HepG2 (cell line): ENCODE data around the gene CDK7. TPM values are rescaled to one million over a fixed set of nuclear protein-coding genes. Genes with fewer than 3 reads are reported as not detected.

ENCODE experiments used
- CREB1 ChIP-seq, 2 experiments: fragments of 450-650 bp in 1 of 2; IDR thresholded peaks; 2 replicates each; pipeline ENCODE4 v1.6.1; 2016 to 2017; ENCODE audit warnings: control low read depth in 1 of 2, mild to moderate bottlenecking in 1 of 2, missing compliant biosample characterization in 1 of 2, missing genetic modification characterization in 1 of 2
- ELF3 ChIP-seq: IDR thresholded peaks from 2 replicates; pipeline ENCODE4 v1.6.1; 2016; ENCODE audit warnings: missing genetic modification reagents, missing compliant biosample characterization
- EP300 ChIP-seq, 3 experiments: sonication (generic) in 1 of 3; formaldehyde crosslinking in 1 of 3; IDR thresholded peaks; 2 replicates each; pipeline versions ENCODE4 v1.5.1 to v1.6.1; 2011 to 2020; ENCODE audit warnings: low read depth in 2 of 3, low read length in 2 of 3, borderline replicate concordance in 1 of 3, improper control_type of control experiment in 1 of 3, mild to moderate bottlenecking in 1 of 3, missing genetic modification reagents in 1 of 3, moderate library complexity in 1 of 3
- FOSL1 ChIP-seq: sonication (generic); formaldehyde crosslinking; IDR thresholded peaks from 2 replicates; pipeline ENCODE4 v1.9.0; 2021; ENCODE audit warnings: missing genetic modification reagents, borderline replicate concordance
- FOXA3 ChIP-seq: IDR thresholded peaks from 2 replicates; pipeline ENCODE4 v1.6.1; 2016; ENCODE audit warnings: missing genetic modification reagents, missing compliant biosample characterization
- GABPA ChIP-seq, 2 experiments: IDR thresholded peaks; 2 replicates each; pipeline ENCODE4 v1.6.1; 2011 to 2016; ENCODE audit warnings: low read depth in 2 of 2, low read length in 1 of 2, missing biosample characterization in 1 of 2, missing genetic modification characterization in 1 of 2
- GATAD2A ChIP-seq: IDR thresholded peaks from 2 replicates; pipeline ENCODE4 v1.6.1; 2016
- GZF1 ChIP-seq: sonication (generic); formaldehyde crosslinking; IDR thresholded peaks from 2 replicates; pipeline ENCODE4 v1.5.1; 2020; ENCODE audit warnings: mild to moderate bottlenecking, missing genetic modification reagents
- HMG20A ChIP-seq: IDR thresholded peaks from 2 replicates; pipeline ENCODE4 v1.6.1; 2016; ENCODE audit warnings: borderline replicate concordance
- JUNB ChIP-seq: sonication (generic); formaldehyde crosslinking; IDR thresholded peaks from 2 replicates; pipeline ENCODE4 v1.8.0; 2022; ENCODE audit warnings: missing genetic modification reagents, mild to moderate bottlenecking, borderline replicate concordance
- KAT8 ChIP-seq: IDR thresholded peaks from 2 replicates; pipeline ENCODE4 v1.6.1; 2016; ENCODE audit warnings: missing genetic modification reagents, missing compliant biosample characterization
- KDM3A ChIP-seq: IDR thresholded peaks from 2 replicates; pipeline ENCODE4 v1.6.1; 2018; ENCODE audit warnings: low read depth, missing compliant biosample characterization
- KLF15 ChIP-seq: sonication (generic); formaldehyde crosslinking; IDR thresholded peaks from 2 replicates; pipeline ENCODE4 v1.8.1; 2023; ENCODE audit warnings: borderline replicate concordance, mild to moderate bottlenecking, inconsistent platforms, missing genetic modification reagents, mixed read lengths
- PHF21A ChIP-seq: sonication (generic); formaldehyde crosslinking; IDR thresholded peaks from 2 replicates; pipeline ENCODE4 v1.5.0; 2020; ENCODE audit warnings: mild to moderate bottlenecking, missing genetic modification reagents
- TBX3 ChIP-seq: fragments of 450-650 bp; IDR thresholded peaks from 2 replicates; pipeline ENCODE4 v1.6.1; 2017; ENCODE audit warnings: antibody characterized with exemption, mild to moderate bottlenecking, inconsistent platforms, borderline replicate concordance
- TGIF2 ChIP-seq: IDR thresholded peaks from 2 replicates; pipeline ENCODE4 v1.6.1; 2016; ENCODE audit warnings: control low read depth, missing compliant biosample characterization
- TRIM24 ChIP-seq: sonication (generic); formaldehyde crosslinking; IDR thresholded peaks from 2 replicates; pipeline ENCODE4 v1.8.0; 2022; ENCODE audit warnings: mild to moderate bottlenecking, missing genetic modification reagents
- ZC3H4 ChIP-seq: sonication (generic); formaldehyde crosslinking; IDR thresholded peaks from 2 replicates; pipeline ENCODE4 v1.4.0; 2020; ENCODE audit warnings: missing genetic modification reagents, borderline replicate concordance
- ZNF17 ChIP-seq: sonication (generic); formaldehyde crosslinking; IDR thresholded peaks from 2 replicates; pipeline ENCODE4 v1.5.0; 2020; ENCODE audit warnings: mild to moderate bottlenecking, missing genetic modification reagents
- ZNF614 ChIP-seq: IDR thresholded peaks from 2 replicates; pipeline ENCODE4 v1.6.1; 2018; ENCODE audit warnings: missing biosample characterization, missing genetic modification reagents, inconsistent platforms, borderline replicate concordance
- ZNF724P ChIP-seq: sonication (generic); formaldehyde crosslinking; IDR thresholded peaks from 2 replicates; pipeline ENCODE4 v1.8.0; 2022; ENCODE audit warnings: missing genetic modification reagents, borderline replicate concordance
- ZNF816 ChIP-seq: sonication (generic); formaldehyde crosslinking; IDR thresholded peaks from 2 replicates; pipeline ENCODE4 v1.8.0; 2022; ENCODE audit warnings: missing genetic modification reagents, mild to moderate bottlenecking, borderline replicate concordance
- polyA plus RNA-seq, 8 experiments: library from polyadenylated mRNA; depleted of rRNA in 3 of 8; stranded (reverse) in 7 of 8; unstranded in 1 of 8; fragments of >200 nt; fragmentation: Illumina TruSeq in 4 of 8; extraction: Trizol in 4 of 8; gene quantifications; 2 replicates each; pipeline versions ENCODE4 v1.2.1 to v1.2.3, GENCODE V29; 2011 to 2016; ENCODE audit warnings: low read depth in 4 of 8, missing spikeins in 1 of 8, mixed read lengths in 1 of 8; ENCODE audit not compliant: insufficient read depth in 1 of 8
- total RNA-seq, 5 experiments: library from RNA; depleted of rRNA; stranded (reverse); fragments of >200 nt; fragmentation: Illumina TruSeq; extraction: Trizol; gene quantifications; 2 replicates each; pipeline ENCODE4 v1.2.3, GENCODE V29; 2016; ENCODE audit warnings: low read depth in 1 of 5
- TF ChIP-seq, protein P1 (sequence below): sonication (generic); formaldehyde crosslinking; IDR thresholded peaks from 2 replicates; pipeline ENCODE4 v1.4.0; 2020; ENCODE audit warnings: missing genetic modification reagents
- TF ChIP-seq, protein P2 (sequence below): sonication (generic); formaldehyde crosslinking; IDR thresholded peaks from 2 replicates; pipeline ENCODE4 v1.8.0; 2022; ENCODE audit warnings: missing genetic modification reagents, mild to moderate bottlenecking, borderline replicate concordance
- TF ChIP-seq, protein P3 (sequence below): IDR thresholded peaks from 2 replicates; pipeline ENCODE4 v1.6.1; 2016; ENCODE audit warnings: missing biosample characterization, missing genetic modification reagents, low read depth
- TF ChIP-seq, protein P4 (sequence below): IDR thresholded peaks from 2 replicates; pipeline ENCODE4 v1.6.1; 2016; ENCODE audit warnings: missing compliant biosample characterization, missing genetic modification reagents, borderline replicate concordance

Gene CDK7
- total and polyA plus RNA-seq, 2 of the 13 experiments (the other 11 are each of a cell fraction or from before 2014, with no cell fraction given), result 41.2 to 54.9 TPM

DNA sequence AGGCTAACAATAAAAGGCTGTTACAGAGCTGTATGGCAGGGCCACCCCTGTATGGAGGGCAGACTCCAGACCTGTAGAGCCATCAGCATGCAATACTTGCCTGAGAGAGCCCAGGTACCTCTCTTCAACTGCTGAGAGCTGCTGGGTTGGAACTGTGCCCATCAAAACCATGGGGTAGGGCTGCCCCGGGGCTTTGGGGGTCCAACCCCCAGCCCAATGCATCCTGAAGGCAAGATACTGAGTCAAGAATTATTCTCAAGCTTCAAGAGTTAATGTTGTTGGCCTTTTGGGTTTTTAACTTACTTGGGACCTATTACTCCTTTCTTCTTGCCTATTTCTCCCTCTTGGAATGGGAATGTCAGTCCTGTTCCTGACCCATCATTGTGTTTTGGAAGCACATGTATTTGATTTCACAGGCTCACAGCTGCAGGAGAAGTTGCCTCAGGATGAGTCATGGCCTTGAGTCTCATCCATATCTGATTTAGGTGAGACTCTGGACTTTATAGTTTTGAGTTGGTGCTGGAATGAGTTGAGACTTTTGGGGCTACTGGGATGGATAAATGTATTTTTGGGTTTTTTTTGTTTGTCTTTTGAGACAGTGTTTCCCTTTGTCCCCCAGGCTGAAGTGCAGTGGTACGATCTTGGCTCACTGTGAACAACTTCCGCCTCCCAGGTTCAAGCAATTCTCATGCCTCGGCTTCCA, 21.0 kb upstream of the CDK7 start (continued):
- peak; percentile 91 for TF ChIP-seq FOSL1
- 0 out of 2 replicates have a peak, but pooled peaks have one; percentile 21 for TF ChIP-seq ELF3 (CRISPR knock-in tag)
- TF ChIP-seq, protein P1, sequence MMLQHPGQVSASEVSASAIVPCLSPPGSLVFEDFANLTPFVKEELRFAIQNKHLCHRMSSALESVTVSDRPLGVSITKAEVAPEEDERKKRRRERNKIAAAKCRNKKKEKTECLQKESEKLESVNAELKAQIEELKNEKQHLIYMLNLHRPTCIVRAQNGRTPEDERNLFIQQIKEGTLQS (CRISPR knock-in tag), result peak; percentile 89
- TF ChIP-seq ZC3H4, result no peak
- TF ChIP-seq, protein P2, sequence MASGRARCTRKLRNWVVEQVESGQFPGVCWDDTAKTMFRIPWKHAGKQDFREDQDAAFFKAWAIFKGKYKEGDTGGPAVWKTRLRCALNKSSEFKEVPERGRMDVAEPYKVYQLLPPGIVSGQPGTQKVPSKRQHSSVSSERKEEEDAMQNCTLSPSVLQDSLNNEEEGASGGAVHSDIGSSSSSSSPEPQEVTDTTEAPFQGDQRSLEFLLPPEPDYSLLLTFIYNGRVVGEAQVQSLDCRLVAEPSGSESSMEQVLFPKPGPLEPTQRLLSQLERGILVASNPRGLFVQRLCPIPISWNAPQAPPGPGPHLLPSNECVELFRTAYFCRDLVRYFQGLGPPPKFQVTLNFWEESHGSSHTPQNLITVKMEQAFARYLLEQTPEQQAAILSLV (CRISPR knock-in tag), result no peak
- 0 out of 2 replicates have a peak, but pooled peaks have one; percentile 25 for TF ChIP-seq ZNF614
- TF ChIP-seq, protein P3, sequence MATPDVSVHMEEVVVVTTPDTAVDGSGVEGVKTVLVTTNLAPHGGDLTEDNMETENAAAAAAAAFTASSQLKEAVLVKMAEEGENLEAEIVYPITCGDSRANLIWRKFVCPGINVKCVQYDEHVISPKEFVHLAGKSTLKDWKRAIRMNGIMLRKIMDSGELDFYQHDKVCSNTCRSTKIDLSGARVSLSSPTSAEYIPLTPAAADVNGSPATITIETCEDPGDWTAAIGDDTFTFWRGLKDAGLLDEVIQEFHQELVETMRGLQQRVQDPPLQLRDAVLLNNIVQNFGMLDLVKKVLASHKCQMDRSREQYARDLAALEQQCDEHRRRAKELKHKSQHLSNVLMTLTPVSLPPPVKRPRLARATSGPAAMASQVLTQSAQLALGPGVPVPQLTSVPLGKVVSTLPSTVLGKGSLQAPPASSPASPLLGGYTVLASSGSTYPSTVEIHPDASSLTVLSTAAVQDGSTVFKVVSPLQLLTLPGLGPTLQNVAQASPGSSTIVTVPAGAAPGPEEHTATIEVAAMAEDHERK, result no peak
- TF ChIP-seq PHF21A (CRISPR knock-in tag), result no peak
- TF ChIP-seq, protein P4, sequence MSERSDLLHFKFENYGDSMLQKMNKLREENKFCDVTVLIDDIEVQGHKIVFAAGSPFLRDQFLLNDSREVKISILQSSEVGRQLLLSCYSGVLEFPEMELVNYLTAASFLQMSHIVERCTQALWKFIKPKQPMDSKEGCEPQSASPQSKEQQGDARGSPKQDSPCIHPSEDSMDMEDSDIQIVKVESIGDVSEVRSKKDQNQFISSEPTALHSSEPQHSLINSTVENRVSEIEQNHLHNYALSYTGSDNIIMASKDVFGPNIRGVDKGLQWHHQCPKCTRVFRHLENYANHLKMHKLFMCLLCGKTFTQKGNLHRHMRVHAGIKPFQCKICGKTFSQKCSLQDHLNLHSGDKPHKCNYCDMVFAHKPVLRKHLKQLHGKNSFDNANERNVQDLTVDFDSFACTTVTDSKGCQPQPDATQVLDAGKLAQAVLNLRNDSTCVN (CRISPR knock-in tag), result no peak
- peak; percentile 25; the same call in 1 of the 2 replicates for TF ChIP-seq GATAD2A (CRISPR knock-in tag)
- 0 out of 2 replicates have a peak, but pooled peaks have one; percentile 43 for TF ChIP-seq TGIF2
- 0 out of 2 replicates have a peak, but pooled peaks have one; percentile 15 for TF ChIP-seq FOXA3 (CRISPR knock-in tag)
- TF ChIP-seq JUNB (CRISPR knock-in tag), result peak; percentile 76; the same call in 1 of the 2 replicates
- peak; percentile 18; the same call in 1 of the 2 replicates for TF ChIP-seq ZNF724P (CRISPR knock-in tag)
- TF ChIP-seq ZNF816 (CRISPR knock-in tag), result no peak
- TF ChIP-seq KLF15 (CRISPR knock-in tag), result no peak
- 0 out of 2 replicates have a peak, but pooled peaks have one; percentile 26 for TF ChIP-seq HMG20A (CRISPR knock-in tag)
- TF ChIP-seq GABPA (IDR thresholded peaks at IDR 0.05; ENCODE audit: low read depth, low read length), result no peak
- TF ChIP-seq GABPA (CRISPR knock-in tag; IDR thresholded peaks at IDR 0.05; ENCODE audit: low read depth), result peak; percentile 42; the same call in 1 of the 2 replicates
- TF ChIP-seq ZNF17 (CRISPR knock-in tag), result no peak
- TF ChIP-seq EP300 (IDR thresholded peaks at IDR 0.05; ENCODE audit: low read depth in 2 of 2, low read length in 2 of 2), result peak in 1 of 2 experiments; percentile 31; a peak in 1 of 4 replicates
- TF ChIP-seq EP300 (CRISPR knock-in tag; IDR thresholded peaks at IDR 0.05; ENCODE audit: borderline replicate concordance), result peak; percentile 22; the same call in 1 of the 2 replicates
- TF ChIP-seq TBX3, result no peak
- TF ChIP-seq KAT8 (CRISPR knock-in tag), result peak; percentile 20; the same call in 1 of the 2 replicates
- no peak for TF ChIP-seq TRIM24 (CRISPR knock-in tag)
- TF ChIP-seq KDM3A (CRISPR knock-in tag), result no peak
- no peak for TF ChIP-seq GZF1 (CRISPR knock-in tag)
- no peak for TF ChIP-seq CREB1 (IDR thresholded peaks at IDR 0.05)
- TF ChIP-seq CREB1 (CRISPR knock-in tag; IDR thresholded peaks at IDR 0.05), result 0 out of 2 replicates have a peak, but pooled peaks have one; percentile 25
